ENCODE results near the gene LHX6. TPM values are rescaled to one million over a fixed set of nuclear protein-coding genes. Genes with fewer than 3 reads are reported as not detected.

LHX6 gene
- total and polyA plus RNA-seq, 2 of the 4 experiments (the other 2 are of a cell fraction) = under 0.01 to 0.05 TPM

DNA sequence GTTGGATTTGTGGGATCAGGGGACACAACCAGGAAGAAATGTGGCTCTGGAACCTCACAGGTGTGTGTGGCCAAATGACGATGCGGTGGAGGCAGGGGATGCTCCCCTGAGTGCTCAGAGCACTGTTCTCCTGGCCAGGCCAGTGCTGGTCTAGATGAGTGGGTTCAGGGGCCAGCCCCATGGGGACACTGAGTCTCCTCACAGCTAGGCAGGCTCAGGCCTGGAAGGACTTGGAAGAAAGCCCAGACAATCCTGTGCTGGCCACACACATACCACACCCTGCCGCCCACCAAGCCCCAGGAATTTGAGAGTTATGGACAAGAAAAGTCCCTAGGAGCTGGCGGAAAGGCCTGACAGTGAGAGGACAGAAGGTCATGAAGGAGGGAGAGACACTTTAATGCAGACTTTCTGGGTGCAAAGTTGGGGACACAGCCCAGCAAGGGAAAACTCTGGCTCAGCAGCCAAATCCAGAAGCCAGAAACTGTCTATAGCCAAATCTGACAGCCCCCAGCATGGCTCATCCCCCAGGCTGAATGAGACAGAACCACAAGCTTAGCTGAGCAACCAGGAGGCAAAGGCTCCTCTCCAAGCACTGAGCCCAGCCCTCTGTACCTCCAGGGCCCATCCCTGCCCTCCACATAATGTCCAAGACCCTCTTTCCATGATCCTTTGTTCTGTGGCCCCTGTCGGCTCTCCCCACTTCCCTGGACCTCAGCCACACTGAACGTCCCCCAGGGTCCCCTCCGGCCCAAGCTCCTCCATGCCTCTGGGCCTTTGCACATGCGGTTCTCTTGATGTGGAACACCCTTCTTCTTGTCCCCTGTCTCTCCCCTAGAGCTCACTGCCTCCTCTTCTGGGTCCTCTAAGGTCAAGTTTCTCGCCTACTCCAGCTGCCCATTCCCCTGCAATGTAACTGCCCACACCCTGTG is 22.4 kb downstream of the LHX6 start:
- CTCF ChIA-PET = no interaction called here

More for the DNA sequence above, 22.4 kb downstream of the LHX6 start:
- Histone ChIP-seq H4K5ac (ENCODE audit: low read depth, low read length) (no peak overlapping the region), H3K56ac (ENCODE audit: extremely low read depth, insufficient read depth, low read length) (no peak overlapping the region), H3K9me3 (ENCODE audit: control insufficient read depth, insufficient read depth, low read length) (no peaks in the 10 kb centered on the region), H3K9me1 (ENCODE audit: insufficient read depth, low read length) (no peaks in the 10 kb centered on the region; the same call in 1 of the 2 replicates), H2AK5ac (ENCODE audit: low read depth, low read length) (peak overlapping the region; percentile 43; the same call in 1 of the 2 replicates), H3K23ac (ENCODE audit: low read depth, low read length) (no peak overlapping the region), H3K4me3 (ENCODE audit: insufficient read depth, low read depth, low read length) (no peak overlapping the region), H2AK9ac (replicated peaks; ENCODE audit: low read depth, low read length, poor library complexity) (no peak overlapping the region), H4K8ac (ENCODE audit: low read depth in 2 of 2, low read length in 2 of 2) (no peak overlapping the region), H2BK15ac (ENCODE audit: low read depth, low read length) (no peak overlapping the region), H3K4me2 (ENCODE audit: low read depth, low read length) (no peak overlapping the region), H3K27me3 (ENCODE audit: control insufficient read depth, insufficient read depth, low read length) (peaks cover 19% of the 10 kb centered on the region), H3K79me1 (ENCODE audit: low read depth in 1 of 2, low read length in 2 of 2) (no peaks in the 10 kb centered on the region), H4K20me1 (ENCODE audit: insufficient read depth, low read length) (peaks cover 1% of the 10 kb centered on the region; the same call in 1 of the 2 replicates), H2BK20ac (ENCODE audit: low read depth, low read length) (no peak overlapping the region), H3K18ac (ENCODE audit: low read depth, low read length) (no peak overlapping the region), H3K27ac (ENCODE audit: insufficient read depth, low read length) (no peak overlapping the region), H3K4me1 (ENCODE audit: control insufficient read depth, insufficient read depth, low read length) (peaks cover 7% of the 10 kb centered on the region; the same call in 1 of the 2 replicates), H2AFZ (replicated peaks; ENCODE audit: low read length, poor library complexity) (peak overlapping the region; percentile 68), H2BK5ac (ENCODE audit: low read depth, low read length, poor library complexity, severe bottlenecking) (no peak overlapping the region), H3K36me3 (ENCODE audit: control insufficient read depth, insufficient read depth, low read length) (no peaks in the 10 kb centered on the region), H3K4ac (ENCODE audit: low read depth, low read length) (peak overlapping the region; percentile 39; the same call in 1 of the 2 replicates), H2BK120ac (ENCODE audit: low read depth, low read length) (peak overlapping the region; percentile 17; the same call in 1 of the 2 replicates), H4K91ac (ENCODE audit: insufficient read depth, low read depth, low read length) (no peak overlapping the region), H3K9ac (ENCODE audit: low read depth, low read length) (no peak overlapping the region), H3K14ac (replicated peaks; ENCODE audit: low read depth, low read length) (no peak overlapping the region)
- ATAC-seq (ENCODE audit: low read depth) (peak; percentile 77), DNase-seq (peak; percentile 80)
- TF ChIP-seq MXI1 (IDR thresholded peaks at IDR 0.05; ENCODE audit: borderline replicate concordance, low read depth, low read length) = peak; percentile 74; the same call in 1 of the 2 replicates
- TF ChIP-seq, protein P1, sequence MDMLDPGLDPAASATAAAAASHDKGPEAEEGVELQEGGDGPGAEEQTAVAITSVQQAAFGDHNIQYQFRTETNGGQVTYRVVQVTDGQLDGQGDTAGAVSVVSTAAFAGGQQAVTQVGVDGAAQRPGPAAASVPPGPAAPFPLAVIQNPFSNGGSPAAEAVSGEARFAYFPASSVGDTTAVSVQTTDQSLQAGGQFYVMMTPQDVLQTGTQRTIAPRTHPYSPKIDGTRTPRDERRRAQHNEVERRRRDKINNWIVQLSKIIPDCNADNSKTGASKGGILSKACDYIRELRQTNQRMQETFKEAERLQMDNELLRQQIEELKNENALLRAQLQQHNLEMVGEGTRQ (IDR thresholded peaks at IDR 0.05; ENCODE audit: low read depth, low read length) = no peak
- no peak for TF ChIP-seq BHLHE40 (IDR thresholded peaks at IDR 0.05; ENCODE audit: low read depth, low read length)
- in situ Hi-C loops (cut with MboI; ENCODE audit: low sequenced_read_pairs) (no loop called here), intact Hi-C loops (cut with micrococcal nuclease) (no loop called here), dilution Hi-C loops (cut with HindIII; ENCODE audit: low sequenced_read_pairs, unreplicated experiment) (no loop called here)
- POLR2A ChIA-PET (ENCODE audit: unreplicated experiment) = no interaction called here
- no TSS peak for BruUV-seq (replicated peaks)
- 74% methylated on average over 6 of the region's 9 CpGs; no CpG with 5 or more reads in 1 of the 2 experiments for WGBS, 2 experiments (ENCODE audit: extremely low coverage in 2 of 2, insufficient read length in 1 of 2)
